HG03439 (cell line): ENCODE data around the gene BCAM.
"Not testable (repeated sequence)": the region's sequence is repeated elsewhere in the genome, so short reads cannot be mapped to it uniquely, and the experiment has no call there.

Experiments used
- ATAC-seq: cut with Tn5 transposase; IDR thresholded peaks from one replicate; pipeline ENCODE4 v1.9.1; 2021; ENCODE audit warnings: mild to moderate bottlenecking, moderate library complexity; ENCODE audit not compliant: unreplicated experiment

BCAM gene

DNA sequence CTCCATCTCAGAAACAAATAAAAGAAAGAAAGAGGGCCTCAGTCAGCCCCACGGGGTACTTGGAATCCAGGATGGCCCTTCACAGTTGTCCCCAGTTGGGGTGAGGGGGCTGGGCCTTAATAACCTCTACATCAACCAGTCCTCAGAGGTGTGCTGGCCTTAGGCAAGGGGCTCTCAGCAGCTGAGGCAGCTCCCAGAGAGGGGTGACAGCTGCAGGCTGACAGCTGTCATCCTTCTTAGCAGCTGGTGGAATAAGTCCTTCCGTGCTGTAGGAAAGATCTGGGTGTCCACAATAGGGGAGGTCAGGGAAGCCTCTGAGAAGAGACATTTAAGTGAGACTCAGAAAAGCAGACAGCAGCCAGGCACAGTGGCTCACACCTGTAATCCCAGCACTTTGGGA, 7.4 kb downstream of the BCAM start:
- no peak for ATAC-seq

- no peak for ATAC-seq
Observed at GRCh38 chr19:44817725-44818465, 9.0 kb downstream of the BCAM start.

- no peak for ATAC-seq
Observed at GRCh38 chr19:44818466-44819031, 9.6 kb downstream of the BCAM start.

- no peak for ATAC-seq
Observed at GRCh38 chr19:44819246-44819832, 10.4 kb downstream of the BCAM start.

- no peak for ATAC-seq
Observed at GRCh38 chr19:44820648-44821609, 12.0 kb downstream of the BCAM start.

DNA sequence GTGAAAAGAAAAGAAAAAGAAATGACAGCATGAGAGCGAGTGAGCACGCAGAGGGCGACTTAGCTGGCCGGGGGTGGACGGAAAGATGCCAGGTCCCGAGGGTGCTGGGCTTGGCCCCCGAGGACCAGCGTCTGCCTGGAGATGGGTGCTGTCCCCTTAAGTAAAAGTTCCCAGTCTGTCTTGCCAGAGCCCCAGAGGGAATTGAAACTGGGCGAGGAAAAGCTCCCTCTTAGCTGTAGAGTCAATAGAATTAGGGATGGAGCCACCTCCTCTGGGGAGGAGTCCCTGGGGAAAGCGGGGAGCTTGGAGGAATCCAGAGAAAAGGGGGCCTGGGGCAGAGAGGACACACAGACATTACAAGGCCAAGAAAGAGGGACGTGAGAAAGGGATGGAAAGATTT, 13.3 kb downstream of the BCAM start:
- no peak for ATAC-seq

DNA sequence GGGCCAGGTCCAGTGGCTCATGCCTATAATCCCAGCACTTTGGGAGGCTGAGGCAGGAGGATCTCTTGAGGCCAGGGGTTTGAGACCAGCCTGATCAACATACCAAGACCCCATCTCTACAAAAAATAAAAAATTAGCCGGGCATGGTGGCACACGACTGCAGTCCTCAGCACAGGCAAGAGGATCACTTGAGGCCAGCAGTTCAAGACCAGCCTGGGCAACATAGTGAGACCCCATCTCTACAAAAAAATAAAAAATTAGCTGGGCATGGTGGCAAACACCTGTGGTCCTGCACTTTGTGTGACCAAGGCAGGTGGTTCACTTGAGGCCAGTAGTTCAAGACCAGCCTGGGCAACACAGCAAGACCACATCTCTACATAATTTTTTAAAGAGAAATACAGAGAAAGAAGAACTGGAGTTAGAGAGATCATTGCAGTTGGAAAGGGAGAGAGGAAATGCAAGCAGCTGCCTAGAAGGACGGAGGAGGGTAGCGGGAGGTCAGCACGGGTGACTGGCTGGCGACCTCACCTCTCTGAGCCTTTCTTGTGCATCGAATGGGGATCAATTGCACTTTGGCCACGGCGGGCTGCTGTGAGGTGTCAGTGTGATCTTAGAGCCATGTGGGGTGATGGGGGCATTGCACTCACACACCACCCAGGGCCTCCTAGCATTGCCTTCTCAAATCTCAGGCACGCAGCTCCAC, 13.9 kb downstream of the BCAM start:
- no peak for ATAC-seq

- no peak for ATAC-seq
Observed at GRCh38 chr19:44823373-44823698, 14.4 kb downstream of the BCAM start.

- no peak for ATAC-seq
Observed at GRCh38 chr19:44824761-44825160, 15.9 kb downstream of the BCAM start.

- not testable (repeated sequence) for ATAC-seq
Observed at GRCh38 chr19:44832875-44833274, 24.0 kb downstream of the BCAM start.

DNA sequence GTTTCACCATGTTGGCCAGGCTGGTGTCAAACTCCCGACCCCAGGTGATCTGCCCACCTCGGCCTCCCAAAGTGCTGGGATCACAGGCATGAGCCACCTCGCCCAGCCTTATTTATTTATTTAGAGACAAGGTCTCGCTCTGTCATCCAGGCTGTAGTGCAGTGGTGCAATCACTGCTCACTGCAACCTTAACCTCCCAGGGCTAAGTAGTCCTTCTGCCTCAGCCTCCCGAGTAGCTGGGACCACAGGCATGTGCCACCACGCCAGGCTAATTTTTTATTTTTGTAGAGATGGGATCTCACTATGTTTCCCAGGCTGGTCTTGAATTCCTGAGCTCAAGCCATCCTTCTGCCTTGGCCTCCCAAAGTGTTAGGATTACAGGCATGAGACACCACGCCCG, 25.5 kb downstream of the BCAM start:
- not testable (repeated sequence) for ATAC-seq

- no peak for ATAC-seq
Observed at GRCh38 chr19:44839276-44839675, 30.4 kb downstream of the BCAM start.

- no peak for ATAC-seq
Observed at GRCh38 chr19:44840811-44841210, 31.9 kb downstream of the BCAM start.

DNA sequence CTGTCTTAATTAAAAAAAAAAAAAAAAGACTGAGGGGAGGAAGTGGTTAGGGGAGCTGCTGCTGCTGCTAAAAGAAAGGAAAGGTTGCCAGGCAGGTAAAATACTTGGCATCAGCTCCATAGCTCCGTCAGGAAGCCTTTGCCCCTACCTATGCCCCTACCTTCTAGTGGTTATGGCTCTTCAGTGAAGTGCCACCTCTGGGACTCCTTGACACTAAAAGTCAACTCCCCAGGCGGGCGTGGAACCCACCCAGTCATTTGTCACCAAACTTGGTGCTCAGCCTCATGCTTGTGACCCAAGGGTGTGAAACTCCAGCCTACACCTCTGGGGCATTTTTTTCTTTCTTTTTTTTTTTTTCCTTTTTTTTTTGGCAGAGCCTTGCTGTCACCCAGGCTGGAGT, 32.3 kb downstream of the BCAM start:
- ATAC-seq: no peak

GRCh38 chr19:44845286-44845611, 36.3 kb downstream of the BCAM start:
- ATAC-seq: no peak

- ATAC-seq: no peak
Observed at GRCh38 chr19:44845612-44846454, 36.9 kb downstream of the BCAM start, which contains the start of gene NECTIN2. Gene NECTIN2, plus strand, starts transcription at chr19:44846297. Its CDS starts 229 bp downstream, at chr19:44846526.

- no peak for ATAC-seq
Observed at GRCh38 chr19:44846455-44847143, 37.7 kb downstream of the BCAM start.

GRCh38 chr19:44847144-44848035, 38.5 kb downstream of the BCAM start:
- no peak for ATAC-seq
